CD8-positive, alpha-beta memory T cell (primary cell): Measurements from ENCODE around the gene ZNF627. TPM values are rescaled to one million over a fixed set of nuclear protein-coding genes. Genes with fewer than 3 reads are reported as not detected.
A peak's percentile ranks its signal among the peaks of the same experiment; 100 is the strongest.
"Not testable (repeated sequence)": the region's sequence is repeated elsewhere in the genome, so short reads cannot be mapped to it uniquely, and the experiment has no call there.

ENCODE experiments used
- CTCF ChIA-PET: fragments of 350-600 bp; sonication (Branson Sonifier 250); formaldehyde crosslinking; loops from one replicate; lab custom pipeline; 2021; ENCODE audit warnings: antibody characterized with exemption; lab: Charles Lee
- POLR2A ChIA-PET: fragments of 350-600 bp; sonication (Branson Sonifier 250); formaldehyde crosslinking; loops from one replicate; lab custom pipeline; 2021; ENCODE audit warnings: antibody characterized with exemption; lab: Charles Lee
- DNase-seq, 5 donors: peaks; one replicate each; pipeline versions ENCODE4 v3.0.0 to v3.0.0-alpha.2; 2020 to 2022; ENCODE audit warnings: mixed read lengths in 1 of 5
- H3K27ac ChIP-seq: one replicate; pipeline ENCODE4 v1.7.0; 2013; ENCODE audit warnings: low read depth, mild to moderate bottlenecking, low read length, moderate library complexity
- H3K27me3 ChIP-seq: 2 replicates; pipeline ENCODE4 v1.7.0; 2013; ENCODE audit warnings: low read length, mild to moderate bottlenecking; ENCODE audit not compliant: insufficient read depth, poor library complexity, severe bottlenecking
- H3K36me3 ChIP-seq: 2 replicates; pipeline ENCODE4 v1.7.0; 2013; ENCODE audit warnings: mild to moderate bottlenecking, low read length, moderate library complexity; ENCODE audit not compliant: insufficient read depth
- H3K4me1 ChIP-seq: 2 replicates; pipeline ENCODE4 v1.7.0; 2013; ENCODE audit warnings: mild to moderate bottlenecking, low read length, moderate library complexity; ENCODE audit not compliant: insufficient read depth
- H3K4me3 ChIP-seq: 2 replicates; pipeline ENCODE4 v1.7.0; 2013; ENCODE audit warnings: mild to moderate bottlenecking, low read length
- H3K9me3 ChIP-seq: 2 replicates; pipeline ENCODE4 v1.7.0; 2013; ENCODE audit warnings: mild to moderate bottlenecking, low read length
- H3K27ac Mint-ChIP-seq, 8 donors: one replicate each; pipeline ENCODE4 v1.8.0; 2020 to 2021; ENCODE audit warnings: mixed read lengths in 8 of 8, mild to moderate bottlenecking in 6 of 8, inconsistent platforms in 3 of 8, moderate library complexity in 3 of 8
- H3K27me3 Mint-ChIP-seq, 2 donors: one replicate each; pipeline ENCODE4 v1.8.0; 2020 to 2021; ENCODE audit warnings: mixed read lengths in 2 of 2, mild to moderate bottlenecking in 1 of 2, moderate library complexity in 1 of 2
- H3K36me3 Mint-ChIP-seq, 3 donors: one replicate each; pipeline ENCODE4 v1.8.0; 2020 to 2021; ENCODE audit warnings: mixed read lengths in 3 of 3, inconsistent platforms in 1 of 3, mild to moderate bottlenecking in 1 of 3
- H3K4me1 Mint-ChIP-seq, 3 donors: one replicate each; pipeline ENCODE4 v1.8.0; 2020 to 2021; ENCODE audit warnings: mixed read lengths in 3 of 3, inconsistent platforms in 1 of 3, mild to moderate bottlenecking in 1 of 3
- H3K4me3 Mint-ChIP-seq, 7 donors: one replicate each; pipeline ENCODE4 v1.8.0; 2020 to 2021; ENCODE audit warnings: mixed read lengths in 7 of 7, mild to moderate bottlenecking in 6 of 7, moderate library complexity in 4 of 7, inconsistent platforms in 2 of 7
- H3K9me3 Mint-ChIP-seq, 5 donors: one replicate each; pipeline ENCODE4 v1.8.0; 2020 to 2022; ENCODE audit warnings: mixed read lengths in 5 of 5, mild to moderate bottlenecking in 3 of 5, moderate library complexity in 2 of 5, inconsistent platforms in 1 of 5
- polyA plus RNA-seq: library from polyadenylated mRNA; unstranded; fragments of 300-500 nt; fragmentation: Illumina TruSeq; gene quantifications from one replicate; pipeline ENCODE4 v1.2.3, GENCODE V29; 2021
- total RNA-seq, 2 experiments: library from RNA; stranded (reverse); gene quantifications; one replicate each; pipeline ENCODE4 v1.2.3, GENCODE V29; 2021

The ZNF627 gene
- total and polyA plus RNA-seq, 3 experiments from 2014 or later: 5.7 to 6.2 (median 6.2) TPM

DNA sequence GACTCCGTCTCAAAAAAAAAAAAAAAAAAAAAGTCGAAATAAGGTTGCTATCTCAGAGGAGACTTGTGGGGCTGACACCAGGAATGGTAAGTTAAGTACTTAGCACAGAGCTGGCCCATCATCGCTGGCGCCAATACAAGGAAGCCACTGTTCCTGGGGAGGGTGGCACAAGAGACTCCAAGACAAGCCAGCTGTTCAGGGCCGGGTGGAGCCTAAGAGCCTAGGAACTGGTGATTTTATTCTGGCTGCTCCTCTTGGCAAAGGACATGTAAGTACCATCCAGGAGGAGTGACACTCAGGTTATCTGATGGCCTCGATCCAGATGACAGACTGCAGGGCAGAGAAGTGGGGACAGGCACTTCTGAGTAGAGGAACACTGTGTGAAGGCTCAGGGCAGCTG is 42.0 kb upstream of the ZNF627 start:
- Mint-ChIP-seq H3K27me3 (peaks cover 0 to 3% of the 10 kb centered on the region in 2 donors), H3K4me1 (peaks cover 30 to 48% (median 31%) of the 10 kb centered on the region in 3 donors), H3K36me3 (peaks cover 0 to 52% (median 2%) of the 10 kb centered on the region in 3 donors), H3K4me3 (peak overlapping the region in 6 of 7 donors; percentile 11 to 85 (median 64)), H3K9me3 (no peaks in the 10 kb centered on the region), H3K27ac (peak overlapping the region in 4 of 8 donors; percentile 9 to 83 (median 58))
- Histone ChIP-seq H3K27me3 (no peaks in the 10 kb centered on the region), H3K4me1 (peaks cover 23% of the 10 kb centered on the region), H3K27ac (no peak overlapping the region), H3K4me3 (no peak overlapping the region), H3K9me3 (no peaks in the 10 kb centered on the region), H3K36me3 (peaks cover 13% of the 10 kb centered on the region)
- CTCF ChIA-PET: no interaction called here
- DNase-seq: no peak
- POLR2A ChIA-PET: no interaction called here

GRCh38 chr19:11556634-11557420 is 40.5 kb upstream of the ZNF627 start:
- Mint-ChIP-seq H3K27me3 (peaks cover 0 to 3% of the 10 kb centered on the region in 2 donors), H3K36me3 (peaks cover 0 to 47% (median 2%) of the 10 kb centered on the region in 3 donors), H3K9me3 (no peaks in the 10 kb centered on the region), H3K4me3 (peak overlapping the region in 6 of 7 donors; percentile 16 to 99 (median 68)), H3K4me1 (peaks cover 36 to 55% (median 37%) of the 10 kb centered on the region in 3 donors), H3K27ac (peak overlapping the region in 3 of 8 donors; percentile 46 to 64 (median 49))
- ChIA-PET POLR2A (interaction anchor here (0.6 kb wide), 1 partner anchor 829 kb away, joined by 11 read pairs; no protein-coding TSS in a partner anchor), CTCF (interaction anchor here (0.6 to 3.4 kb wide), 3 partner anchors 20 to 74 kb away, joined by 3 to 14 read pairs (median 3); no protein-coding TSS in a partner anchor)
- H3K27me3 ChIP-seq: no peaks in the 10 kb centered on the region
- H3K9me3 ChIP-seq: no peaks in the 10 kb centered on the region
- peaks cover 13% of the 10 kb centered on the region for H3K36me3 ChIP-seq
- H3K27ac ChIP-seq: no peak overlapping the region
- no peak overlapping the region for H3K4me3 ChIP-seq
- peaks cover 30% of the 10 kb centered on the region for H3K4me1 ChIP-seq
- DNase-seq: no peak

DNA sequence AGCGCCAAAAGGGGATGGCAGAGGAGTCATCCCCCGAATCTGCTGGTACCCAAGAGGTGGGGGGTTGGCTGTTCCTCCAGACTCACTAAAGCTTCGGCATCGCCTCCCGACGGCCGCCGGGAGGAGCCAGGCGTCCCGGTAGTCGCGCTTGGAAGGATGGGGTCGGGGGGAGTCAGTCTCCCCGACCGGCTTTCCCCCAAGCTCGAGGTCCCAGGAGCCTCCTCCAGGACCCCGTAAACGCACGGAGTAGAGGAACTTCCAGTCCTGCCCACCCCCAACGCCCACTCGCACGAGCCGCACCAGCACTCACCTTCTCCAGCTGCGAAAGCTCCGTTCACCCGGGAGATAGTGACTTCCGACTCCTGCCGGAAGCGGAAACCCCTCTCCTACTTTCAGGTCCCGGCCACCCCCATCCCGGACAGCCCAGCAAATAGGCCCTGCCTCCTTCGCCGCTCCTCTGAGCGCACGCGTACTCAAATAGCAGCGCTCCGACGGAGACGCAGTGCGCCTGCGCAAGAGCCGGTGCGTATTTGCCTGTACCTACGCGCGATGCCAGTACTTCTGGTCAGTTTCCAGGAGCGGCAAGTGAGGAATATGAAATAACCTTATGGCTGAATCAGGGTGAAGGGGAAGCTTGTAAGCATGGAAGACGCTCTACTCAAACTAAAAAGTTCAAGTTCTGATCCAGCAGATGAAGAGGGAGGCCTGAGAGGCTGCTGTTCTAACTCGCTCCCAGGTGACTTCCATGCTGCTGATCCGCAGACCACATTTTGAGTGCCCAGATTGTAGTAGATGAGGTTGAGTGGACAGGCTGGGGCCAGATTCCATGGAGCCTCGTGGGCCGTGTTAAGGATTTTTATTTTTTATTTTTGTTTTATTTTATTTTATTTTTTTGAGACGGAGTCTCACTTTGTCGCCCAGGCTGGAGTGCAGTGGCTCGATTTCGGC is 38.1 kb upstream of the ZNF627 start, which contains the start of gene ELOF1:
TSS of gene ELOF1 (minus strand) at position 350 of the 948 bp plus-strand sequence. CDS start 4,883 bp downstream, outside the sequence.
- POLR2A ChIA-PET: interaction anchor here (0.5 to 1.4 kb wide), 11 partner anchors 21 to 1727 kb away, joined by 3 to 10 read pairs (median 5); partner anchors contain the start of genes CNN1, ECSIT and SWSAP1
- CTCF ChIA-PET: interaction anchor here (0.8 to 3.4 kb wide), 9 partner anchors 10 to 178 kb away, joined by 3 to 14 read pairs (median 3); partner anchors contain the start of gene ACP5
- H3K4me1 Mint-ChIP-seq: peaks cover 35 to 50% (median 36%) of the 10 kb centered on the region in 3 donors

DNA sequence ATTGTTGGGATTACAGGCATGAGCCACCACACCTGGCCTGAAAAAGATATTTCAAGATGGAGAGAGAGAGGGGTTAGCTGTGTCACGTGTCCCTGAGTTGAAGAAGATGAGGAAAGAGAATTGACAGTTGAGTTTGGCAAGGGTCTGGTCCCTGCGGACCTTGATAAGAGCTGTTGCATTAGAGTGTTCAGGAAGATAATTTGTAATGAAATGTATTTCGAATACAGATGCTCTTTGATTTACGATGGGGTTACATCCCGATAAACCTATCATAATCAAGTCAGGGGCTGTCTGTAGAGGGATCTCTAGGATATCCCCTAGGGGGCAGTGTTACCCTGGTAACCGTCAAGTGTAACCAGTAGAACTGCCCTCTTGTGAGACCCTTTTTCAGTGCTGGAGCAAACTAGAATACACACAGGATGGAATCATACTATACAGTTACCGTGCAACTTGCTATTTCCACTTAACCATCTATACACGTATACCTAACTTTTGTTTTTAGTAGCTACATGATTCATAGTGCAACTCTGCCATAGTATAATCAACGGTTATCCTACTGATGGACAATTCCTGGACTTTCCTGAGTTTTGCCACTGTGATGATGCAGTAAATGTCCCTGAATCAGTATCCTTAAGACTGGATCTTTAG is 36.8 kb upstream of the ZNF627 start:
- peak overlapping the region; percentile 24 for H3K4me3 ChIP-seq
- H3K9me3 ChIP-seq: no peaks in the 10 kb centered on the region
- peaks cover 30% of the 10 kb centered on the region for H3K4me1 ChIP-seq

More for the DNA sequence above, 38.1 kb upstream of the ZNF627 start, which contains the start of gene ELOF1:
- no peaks in the 10 kb centered on the region for H3K27me3 ChIP-seq
- Mint-ChIP-seq H3K4me3 (peak within 1 kb of the TSS; percentile 92 to 99 (median 97)), H3K36me3 (peaks cover 0 to 31% (median 2%) of the 10 kb centered on the region in 3 donors), H3K9me3 (no peaks in the 10 kb centered on the region), H3K27ac (peak within 1 kb of the TSS; percentile 84 to 99 (median 95)), H3K27me3 (peaks cover 0 to 3% of the 10 kb centered on the region in 2 donors)
- H3K36me3 ChIP-seq: peaks cover 9% of the 10 kb centered on the region
- H3K4me1 ChIP-seq: peaks cover 30% of the 10 kb centered on the region
- peak within 1 kb of the TSS; percentile 85 for H3K4me3 ChIP-seq
- no peaks in the 10 kb centered on the region for H3K9me3 ChIP-seq
- H3K27ac ChIP-seq: peak within 1 kb of the TSS; percentile 75
- peak; percentile 94 to 97 (median 96) for DNase-seq

GRCh38 chr19:11563532-11563931 is 33.8 kb upstream of the ZNF627 start:
- peaks cover 12% of the 10 kb centered on the region for H3K4me1 ChIP-seq
- ChIA-PET CTCF (interaction anchor here (0.9 to 1.3 kb wide), 2 partner anchors 22 to 81 kb away, joined by 3 read pairs; no protein-coding TSS in a partner anchor), POLR2A (no interaction called here)

More for the DNA sequence above, 36.8 kb upstream of the ZNF627 start:
- Mint-ChIP-seq H3K27me3 (peaks cover 0 to 3% of the 10 kb centered on the region in 2 donors), H3K4me3 (peak overlapping the region; percentile 80 to 91 (median 87)), H3K4me1 (peaks cover 30 to 43% (median 34%) of the 10 kb centered on the region in 3 donors), H3K27ac (peak overlapping the region; percentile 35 to 94 (median 85)), H3K9me3 (no peaks in the 10 kb centered on the region), H3K36me3 (peaks cover 0 to 23% (median 2%) of the 10 kb centered on the region in 3 donors)
- Histone ChIP-seq H3K27me3 (no peaks in the 10 kb centered on the region), H3K27ac (peak overlapping the region; percentile 75), H3K36me3 (peaks cover under 1% of the 10 kb centered on the region)
- POLR2A ChIA-PET: no interaction called here
- CTCF ChIA-PET: interaction anchor here (1.1 to 2.9 kb wide), 5 partner anchors 18 to 177 kb away, joined by 3 to 14 read pairs (median 6); partner anchors contain the start of gene ACP5
- DNase-seq: peak in 4 of 5 donors; percentile 48 to 77 (median 68)

GRCh38 chr19:11564082-11564807 is 33.0 kb upstream of the ZNF627 start:
- H3K27ac ChIP-seq: peak overlapping the region; percentile 62
- H3K36me3 Mint-ChIP-seq, H3K27me3 ChIP-seq: not testable (repeated sequence)

More at GRCh38 chr19:11563532-11563931, 33.8 kb upstream of the ZNF627 start:
- no peaks in the 10 kb centered on the region for H3K9me3 ChIP-seq
- H3K4me3 ChIP-seq: no peak overlapping the region
- Mint-ChIP-seq H3K27me3 (peaks cover 0 to 2% of the 10 kb centered on the region in 2 donors), H3K4me3 (no peak overlapping the region), H3K4me1 (peaks cover 13 to 16% (median 15%) of the 10 kb centered on the region in 3 donors), H3K9me3 (no peaks in the 10 kb centered on the region), H3K27ac (no peak overlapping the region), H3K36me3 (peaks cover 0 to 9% (median 0%) of the 10 kb centered on the region in 3 donors)
- DNase-seq: no peak
- H3K27me3 ChIP-seq: no peaks in the 10 kb centered on the region
- no peaks in the 10 kb centered on the region for H3K36me3 ChIP-seq
- peak overlapping the region; percentile 62 for H3K27ac ChIP-seq

More at GRCh38 chr19:11564082-11564807, 33.0 kb upstream of the ZNF627 start:
- H3K36me3 ChIP-seq, H3K9me3 Mint-ChIP-seq, POLR2A ChIA-PET, H3K4me3 ChIP-seq, DNase-seq, H3K4me3 Mint-ChIP-seq, H3K9me3 ChIP-seq, H3K27me3 Mint-ChIP-seq: not testable (repeated sequence)
- peaks cover 11% of the 10 kb centered on the region for H3K4me1 ChIP-seq
- Mint-ChIP-seq H3K27ac (peak overlapping the region in 1 of 8 donors; percentile 19), H3K4me1 (peaks cover 10 to 13% (median 11%) of the 10 kb centered on the region in 3 donors)
- CTCF ChIA-PET: interaction anchor here (0.9 to 1.3 kb wide), 2 partner anchors 21 to 82 kb away, joined by 3 read pairs; no protein-coding TSS in a partner anchor
